Measurements from ENCODE around the gene GMDS. TPM values are rescaled to one million over a fixed set of nuclear protein-coding genes. Genes with fewer than 3 reads are reported as not detected.

The GMDS gene
- total RNA-seq, 6 experiments from 2014 or later = 13.2 to 18.0 (median 14.7) TPM

DNA sequence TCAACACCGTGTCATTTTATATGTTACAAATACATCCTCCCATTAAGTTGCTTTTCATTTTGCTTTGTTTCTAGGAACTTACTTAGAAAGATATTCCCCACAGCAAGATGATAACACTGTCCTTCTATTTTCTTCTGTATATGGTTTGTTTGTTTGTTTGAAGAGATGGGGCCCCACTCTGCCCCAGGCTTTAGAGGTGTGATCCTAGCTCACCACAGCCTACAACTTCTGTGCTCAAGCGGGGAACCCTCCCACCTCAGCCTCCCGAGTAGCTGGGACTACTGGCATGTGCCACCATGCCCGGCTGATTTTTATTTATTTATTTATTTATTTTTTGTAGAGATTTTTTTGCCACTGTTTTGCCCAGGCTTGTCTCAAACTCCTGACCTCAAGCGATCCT lies 14.2 kb upstream of the GMDS start:
- no peak for DNase-seq
- Mint-ChIP-seq H3K9me3 (no peaks in the 10 kb centered on the region; the same call in 1 of the 2 replicates), H3K36me3 (ENCODE audit: low read depth) (peaks cover 28% of the 10 kb centered on the region), H3K27ac (no peak overlapping the region), H3K4me1 (ENCODE audit: low read depth) (no peaks in the 10 kb centered on the region), H3K4me3 (no peak overlapping the region), H3K27me3 (ENCODE audit: insufficient read depth) (no peaks in the 10 kb centered on the region; the same call in 1 of the 2 replicates)
- TF ChIP-seq CTCF (IDR thresholded peaks at IDR 0.05) = no peak

GRCh38 chr6:2259002-2259494 lies 13.6 kb upstream of the GMDS start:
- H3K27ac Mint-ChIP-seq = no peak overlapping the region
- H3K9me3 Mint-ChIP-seq = no peaks in the 10 kb centered on the region; the same call in 1 of the 2 replicates
- H3K4me1 Mint-ChIP-seq (ENCODE audit: low read depth) = no peaks in the 10 kb centered on the region
- peaks cover 28% of the 10 kb centered on the region for H3K36me3 Mint-ChIP-seq (ENCODE audit: low read depth)
- no peak for DNase-seq
- no peak overlapping the region for H3K4me3 Mint-ChIP-seq
- TF ChIP-seq CTCF (IDR thresholded peaks at IDR 0.05) = no peak
- H3K27me3 Mint-ChIP-seq (ENCODE audit: insufficient read depth) = no peaks in the 10 kb centered on the region

DNA sequence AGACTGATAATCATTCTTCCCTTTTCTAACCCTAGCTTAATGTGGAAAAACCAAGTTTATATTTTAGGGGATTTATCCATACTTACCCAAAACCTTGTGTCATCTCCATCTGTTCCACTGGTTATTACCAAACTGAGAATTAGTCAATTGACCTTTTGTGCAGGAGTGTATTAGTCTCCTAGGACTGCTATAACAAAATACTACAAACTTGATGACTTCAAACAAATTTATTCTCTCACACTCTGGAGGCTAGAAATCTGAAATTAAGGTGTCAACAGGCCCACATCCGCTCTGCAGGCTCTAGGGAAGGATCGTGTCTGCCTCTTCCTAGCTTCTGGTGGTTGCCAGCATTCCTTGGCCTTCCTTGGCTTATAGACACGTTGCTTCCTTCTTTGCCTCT lies 12.7 kb upstream of the GMDS start:
- no peaks in the 10 kb centered on the region; the same call in 1 of the 2 replicates for H3K9me3 Mint-ChIP-seq
- no peak overlapping the region for H3K4me3 Mint-ChIP-seq
- peaks cover 28% of the 10 kb centered on the region for H3K36me3 Mint-ChIP-seq (ENCODE audit: low read depth)
- no peak overlapping the region for H3K27ac Mint-ChIP-seq
- no peaks in the 10 kb centered on the region for H3K27me3 Mint-ChIP-seq (ENCODE audit: insufficient read depth)
- H3K4me1 Mint-ChIP-seq (ENCODE audit: low read depth) = no peaks in the 10 kb centered on the region
- no peak for TF ChIP-seq CTCF (IDR thresholded peaks at IDR 0.05)
- no peak for DNase-seq

DNA sequence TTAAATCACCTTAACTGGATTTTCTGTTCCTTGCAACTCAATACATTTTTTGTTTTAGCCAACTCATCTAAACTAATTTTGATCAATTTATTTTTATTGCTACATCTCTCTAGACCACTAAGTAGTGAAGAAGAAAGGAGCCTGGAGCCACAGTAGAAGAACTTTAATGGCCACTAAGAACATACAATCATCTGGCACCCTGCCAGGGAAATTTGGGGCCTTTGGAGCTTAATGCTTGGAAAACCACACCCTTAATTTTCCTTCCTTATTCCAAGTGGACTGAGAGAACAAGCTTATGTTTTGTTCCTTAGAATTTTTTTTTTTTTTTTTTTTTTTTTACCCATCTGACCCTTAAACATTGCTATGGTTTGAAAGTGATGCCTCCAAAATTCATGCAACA lies 12.0 kb upstream of the GMDS start:
- no peak overlapping the region for H3K27ac Mint-ChIP-seq
- H3K9me3 Mint-ChIP-seq = no peaks in the 10 kb centered on the region; the same call in 1 of the 2 replicates
- no peak overlapping the region for H3K4me3 Mint-ChIP-seq
- TF ChIP-seq CTCF (IDR thresholded peaks at IDR 0.05) = no peak
- peaks cover 28% of the 10 kb centered on the region for H3K36me3 Mint-ChIP-seq (ENCODE audit: low read depth)
- no peaks in the 10 kb centered on the region for H3K4me1 Mint-ChIP-seq (ENCODE audit: low read depth)
- DNase-seq = no peak
- no peaks in the 10 kb centered on the region for H3K27me3 Mint-ChIP-seq (ENCODE audit: insufficient read depth)

DNA sequence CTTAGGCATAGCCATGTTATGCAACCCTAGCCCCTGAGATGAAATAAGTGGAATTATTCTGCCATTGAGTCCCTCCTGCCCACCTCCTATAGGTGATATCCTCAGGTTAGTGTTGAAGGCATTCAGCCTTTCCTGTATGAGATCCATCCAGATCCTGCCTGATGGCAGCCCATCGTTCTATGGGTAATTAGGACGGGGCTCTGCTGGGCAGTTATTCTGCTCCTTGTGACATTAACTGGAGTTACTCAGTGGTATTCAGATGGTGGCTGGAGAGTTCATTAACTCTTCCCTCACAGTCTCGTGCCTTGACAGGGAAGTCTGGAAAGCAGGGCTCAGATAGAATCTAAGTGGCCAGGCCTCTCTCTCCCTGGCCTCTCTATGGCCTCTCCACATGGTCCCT lies 9.3 kb upstream of the GMDS start:
- Mint-ChIP-seq H3K27me3 (ENCODE audit: insufficient read depth) (no peaks in the 10 kb centered on the region), H3K4me1 (ENCODE audit: low read depth) (no peaks in the 10 kb centered on the region), H3K27ac (no peak overlapping the region), H3K4me3 (no peak overlapping the region), H3K9me3 (no peaks in the 10 kb centered on the region; the same call in 1 of the 2 replicates), H3K36me3 (ENCODE audit: low read depth) (peaks cover 28% of the 10 kb centered on the region)
- TF ChIP-seq CTCF (IDR thresholded peaks at IDR 0.05) = no peak
- DNase-seq = no peak

GRCh38 chr6:2249126-2249525 lies 3.7 kb upstream of the GMDS start:
- Mint-ChIP-seq H3K9me3 (no peaks in the 10 kb centered on the region), H3K27ac (no peak overlapping the region), H3K4me1 (ENCODE audit: low read depth) (peaks cover 15% of the 10 kb centered on the region), H3K4me3 (no peak overlapping the region), H3K36me3 (ENCODE audit: low read depth) (no peaks in the 10 kb centered on the region; the same call in 1 of the 2 replicates), H3K27me3 (ENCODE audit: insufficient read depth) (no peaks in the 10 kb centered on the region)
- no peak for DNase-seq
- TF ChIP-seq CTCF (IDR thresholded peaks at IDR 0.05) = no peak
